ENCODE measurements around the gene PPP1R8.

PPP1R8 gene

DNA sequence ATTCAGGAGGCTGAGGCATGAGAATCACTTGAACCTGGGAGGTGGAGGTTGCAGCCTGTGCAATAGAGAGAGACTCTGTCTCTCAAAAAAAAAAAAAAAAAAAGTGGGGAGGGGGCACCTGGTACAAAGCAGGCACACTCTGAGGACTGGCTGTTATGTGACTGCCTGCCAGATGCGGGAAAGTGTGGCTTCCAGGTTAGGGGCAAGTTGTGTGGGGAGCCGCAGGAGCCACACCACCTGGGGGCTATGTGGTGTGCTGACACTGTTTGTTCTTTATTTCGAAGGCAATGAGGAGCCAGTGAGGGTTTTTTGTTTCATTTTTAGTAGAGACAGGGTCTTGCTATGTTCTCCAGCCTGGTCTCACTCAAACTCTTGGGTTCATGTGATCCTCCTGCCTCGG, 47.5 kb downstream of the PPP1R8 start:
- TF ChIP-seq, protein P1, sequence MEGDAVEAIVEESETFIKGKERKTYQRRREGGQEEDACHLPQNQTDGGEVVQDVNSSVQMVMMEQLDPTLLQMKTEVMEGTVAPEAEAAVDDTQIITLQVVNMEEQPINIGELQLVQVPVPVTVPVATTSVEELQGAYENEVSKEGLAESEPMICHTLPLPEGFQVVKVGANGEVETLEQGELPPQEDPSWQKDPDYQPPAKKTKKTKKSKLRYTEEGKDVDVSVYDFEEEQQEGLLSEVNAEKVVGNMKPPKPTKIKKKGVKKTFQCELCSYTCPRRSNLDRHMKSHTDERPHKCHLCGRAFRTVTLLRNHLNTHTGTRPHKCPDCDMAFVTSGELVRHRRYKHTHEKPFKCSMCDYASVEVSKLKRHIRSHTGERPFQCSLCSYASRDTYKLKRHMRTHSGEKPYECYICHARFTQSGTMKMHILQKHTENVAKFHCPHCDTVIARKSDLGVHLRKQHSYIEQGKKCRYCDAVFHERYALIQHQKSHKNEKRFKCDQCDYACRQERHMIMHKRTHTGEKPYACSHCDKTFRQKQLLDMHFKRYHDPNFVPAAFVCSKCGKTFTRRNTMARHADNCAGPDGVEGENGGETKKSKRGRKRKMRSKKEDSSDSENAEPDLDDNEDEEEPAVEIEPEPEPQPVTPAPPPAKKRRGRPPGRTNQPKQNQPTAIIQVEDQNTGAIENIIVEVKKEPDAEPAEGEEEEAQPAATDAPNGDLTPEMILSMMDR (IDR thresholded peaks at IDR 0.05; ENCODE audit: low read depth, low read length): no peak
- Histone ChIP-seq H3K36me3 (no peaks in the 10 kb centered on the region), H3K9me3 (ENCODE audit: severe bottlenecking) (no peaks in the 10 kb centered on the region), H3K27ac (no peak overlapping the region), H3K27me3 (ENCODE audit: insufficient read depth, low read depth, severe bottlenecking) (no peaks in the 10 kb centered on the region), H3K4me3 (ENCODE audit: low read depth, low read length) (no peak overlapping the region)
- DNase-seq: no peak

DNA sequence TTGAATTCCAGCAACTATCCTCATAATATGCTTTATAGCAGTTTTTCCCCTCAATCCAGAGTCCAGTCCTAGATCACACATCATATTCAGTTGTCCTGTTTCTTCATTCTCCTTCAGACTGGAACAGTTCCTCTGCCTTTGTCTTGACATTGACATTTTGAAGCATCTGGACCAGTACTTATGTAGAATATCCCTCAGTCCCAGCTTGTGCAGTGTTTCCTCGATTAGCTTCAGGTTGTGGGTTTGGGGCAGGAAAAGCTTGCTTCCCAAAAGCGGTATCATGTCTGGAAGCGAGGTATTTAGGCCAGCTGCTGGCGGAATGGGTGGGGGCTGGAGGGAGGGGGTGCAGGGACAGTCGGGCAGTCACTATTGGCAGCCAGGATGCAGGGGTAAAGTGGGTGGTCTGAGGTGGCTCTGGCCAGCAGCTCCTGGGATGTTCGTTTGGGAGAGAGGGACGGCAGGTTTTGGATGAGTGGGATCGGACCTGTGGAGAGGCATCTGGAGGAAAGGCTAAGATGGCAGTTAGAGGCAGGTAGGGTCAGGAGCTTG, 48.3 kb downstream of the PPP1R8 start:
- TF ChIP-seq, protein P1 (IDR thresholded peaks at IDR 0.05; ENCODE audit: low read depth, low read length): no peak
- H3K27ac ChIP-seq: no peak overlapping the region

DNA sequence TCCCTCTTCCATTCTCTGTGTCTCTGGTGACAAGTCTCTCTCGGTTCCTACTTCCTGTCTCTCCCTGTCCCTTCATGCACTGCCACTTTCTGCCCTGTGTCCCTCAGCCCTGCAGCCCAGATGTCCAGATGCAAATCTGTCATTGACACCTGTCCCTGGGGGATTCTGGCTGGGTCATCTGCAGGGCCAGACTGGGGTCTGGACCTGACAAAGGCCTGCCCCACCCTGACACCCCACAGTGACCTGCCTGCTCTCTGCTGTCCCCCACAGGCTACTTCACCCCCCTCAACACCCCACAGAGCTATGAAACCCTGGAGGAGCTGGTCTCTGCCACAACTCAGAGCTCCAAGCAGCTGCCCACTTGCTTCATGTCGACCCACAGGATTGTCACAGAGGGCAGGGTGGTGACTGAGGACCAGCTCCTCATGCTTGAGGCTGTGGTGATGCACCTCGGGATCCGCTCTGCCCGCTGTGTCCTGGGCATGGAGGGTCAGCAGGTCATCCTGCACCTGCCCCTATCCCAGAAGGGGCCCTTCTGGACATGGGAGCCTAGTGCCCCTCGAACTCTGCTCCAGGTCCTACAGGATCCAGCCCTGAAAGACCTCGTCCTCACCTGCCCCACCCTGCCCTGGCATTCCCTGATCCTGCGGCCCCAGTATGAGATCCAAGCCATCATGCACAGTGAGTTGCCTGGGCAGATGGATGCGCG, 48.9 kb downstream of the PPP1R8 start:
- no peaks in the 10 kb centered on the region for H3K9me3 ChIP-seq (ENCODE audit: severe bottlenecking)
- DNase-seq: no peak
- peaks cover 4% of the 10 kb centered on the region for H3K36me3 ChIP-seq
- H3K4me3 ChIP-seq (ENCODE audit: low read depth, low read length): no peak overlapping the region
- TF ChIP-seq, protein P1 (IDR thresholded peaks at IDR 0.05; ENCODE audit: low read depth, low read length): no peak
- no peaks in the 10 kb centered on the region for H3K27me3 ChIP-seq (ENCODE audit: insufficient read depth, low read depth, severe bottlenecking)
- no peak overlapping the region for H3K27ac ChIP-seq

More for the DNA sequence above, 48.3 kb downstream of the PPP1R8 start:
- no peaks in the 10 kb centered on the region for H3K9me3 ChIP-seq (ENCODE audit: severe bottlenecking)
- no peaks in the 10 kb centered on the region for H3K27me3 ChIP-seq (ENCODE audit: insufficient read depth, low read depth, severe bottlenecking)
- DNase-seq: no peak
- H3K36me3 ChIP-seq: peaks cover under 1% of the 10 kb centered on the region
- H3K4me3 ChIP-seq (ENCODE audit: low read depth, low read length): no peak overlapping the region

DNA sequence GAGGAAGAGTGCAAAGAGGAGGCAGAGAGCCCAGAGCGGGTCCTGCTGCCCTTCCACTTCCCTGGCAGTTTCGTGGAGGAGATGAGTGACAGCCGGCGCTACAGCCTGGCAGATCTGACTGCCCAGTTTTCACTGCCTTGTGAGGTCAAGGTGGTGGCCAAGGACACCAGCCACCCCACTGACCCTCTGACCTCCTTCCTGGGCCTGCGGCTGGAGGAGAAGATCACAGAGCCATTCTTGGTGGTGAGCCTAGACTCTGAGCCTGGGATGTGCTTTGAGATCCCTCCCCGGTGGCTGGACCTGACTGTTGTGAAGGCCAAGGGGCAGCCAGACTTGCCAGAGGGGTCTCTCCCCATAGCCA, 51.9 kb downstream of the PPP1R8 start:
- TF ChIP-seq, protein P1 (IDR thresholded peaks at IDR 0.05; ENCODE audit: low read depth, low read length): no peak
- peaks cover 9% of the 10 kb centered on the region for H3K36me3 ChIP-seq
- no peaks in the 10 kb centered on the region for H3K27me3 ChIP-seq (ENCODE audit: insufficient read depth, low read depth, severe bottlenecking)
- H3K9me3 ChIP-seq (ENCODE audit: severe bottlenecking): no peaks in the 10 kb centered on the region
- H3K27ac ChIP-seq: no peak overlapping the region
- no peak overlapping the region for H3K4me3 ChIP-seq (ENCODE audit: low read depth, low read length)
- no peak for DNase-seq

DNA sequence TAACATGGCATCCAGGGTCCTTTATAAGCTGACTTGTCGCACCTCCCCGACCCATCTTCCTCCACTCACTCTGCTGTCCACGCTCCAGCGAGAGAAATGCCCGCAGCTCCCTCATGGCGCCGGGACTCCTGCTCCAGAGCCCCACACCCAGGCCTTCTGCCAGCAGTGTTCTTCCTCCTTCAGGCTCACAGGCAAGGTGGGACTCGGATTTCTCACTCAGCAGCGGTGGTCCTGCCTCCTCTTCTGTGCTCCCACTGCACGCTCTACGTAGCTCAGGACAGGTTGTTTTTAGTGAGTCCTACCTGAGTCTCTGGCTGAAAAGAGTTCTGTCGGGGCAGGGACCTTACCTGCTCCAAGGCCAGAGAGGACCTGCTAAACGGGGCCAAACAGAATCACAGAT, 53.0 kb downstream of the PPP1R8 start:
- Histone ChIP-seq H3K27me3 (ENCODE audit: insufficient read depth, low read depth, severe bottlenecking) (no peaks in the 10 kb centered on the region), H3K9me3 (ENCODE audit: severe bottlenecking) (no peaks in the 10 kb centered on the region), H3K36me3 (peaks cover 9% of the 10 kb centered on the region), H3K4me3 (ENCODE audit: low read depth, low read length) (no peak overlapping the region), H3K27ac (no peak overlapping the region)
- DNase-seq: no peak
- TF ChIP-seq, protein P1 (IDR thresholded peaks at IDR 0.05; ENCODE audit: low read depth, low read length): no peak

Measured in WERI-Rb-1 (cell line).